ENCODE measurements around the gene MKRN2OS. TPM values are rescaled to one million over a fixed set of nuclear protein-coding genes. Genes with fewer than 3 reads are reported as not detected.

The MKRN2OS gene
- total RNA-seq, 1 donor from 2014 or later: 0.23 TPM

DNA sequence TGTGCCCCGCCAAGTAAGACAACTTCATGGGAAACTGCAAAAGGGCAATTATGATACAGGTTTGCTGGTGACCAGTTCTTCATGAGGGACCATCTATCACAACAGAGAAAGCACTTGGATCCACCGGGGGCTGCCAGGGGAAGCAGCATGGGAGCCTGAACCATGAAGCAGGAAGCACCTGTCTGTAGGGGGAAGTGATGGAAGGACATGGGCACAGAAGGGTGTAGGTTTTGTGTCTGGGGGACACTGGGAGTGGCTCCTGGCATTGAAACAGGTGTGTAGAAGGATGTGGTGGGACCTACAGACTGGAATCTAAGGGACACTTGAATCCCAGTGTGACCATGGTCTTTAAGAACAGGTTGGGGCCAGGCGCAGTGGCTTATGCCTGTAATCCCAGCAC lies 34.2 kb upstream of the MKRN2OS start:
- TF ChIP-seq, protein P1, sequence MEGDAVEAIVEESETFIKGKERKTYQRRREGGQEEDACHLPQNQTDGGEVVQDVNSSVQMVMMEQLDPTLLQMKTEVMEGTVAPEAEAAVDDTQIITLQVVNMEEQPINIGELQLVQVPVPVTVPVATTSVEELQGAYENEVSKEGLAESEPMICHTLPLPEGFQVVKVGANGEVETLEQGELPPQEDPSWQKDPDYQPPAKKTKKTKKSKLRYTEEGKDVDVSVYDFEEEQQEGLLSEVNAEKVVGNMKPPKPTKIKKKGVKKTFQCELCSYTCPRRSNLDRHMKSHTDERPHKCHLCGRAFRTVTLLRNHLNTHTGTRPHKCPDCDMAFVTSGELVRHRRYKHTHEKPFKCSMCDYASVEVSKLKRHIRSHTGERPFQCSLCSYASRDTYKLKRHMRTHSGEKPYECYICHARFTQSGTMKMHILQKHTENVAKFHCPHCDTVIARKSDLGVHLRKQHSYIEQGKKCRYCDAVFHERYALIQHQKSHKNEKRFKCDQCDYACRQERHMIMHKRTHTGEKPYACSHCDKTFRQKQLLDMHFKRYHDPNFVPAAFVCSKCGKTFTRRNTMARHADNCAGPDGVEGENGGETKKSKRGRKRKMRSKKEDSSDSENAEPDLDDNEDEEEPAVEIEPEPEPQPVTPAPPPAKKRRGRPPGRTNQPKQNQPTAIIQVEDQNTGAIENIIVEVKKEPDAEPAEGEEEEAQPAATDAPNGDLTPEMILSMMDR (conservative IDR thresholded peaks at IDR 0.05; ENCODE audit: low read depth, low read length): no peak
- no peak for DNase-seq (ENCODE audit: low read depth)
- H3K4me3 ChIP-seq (ENCODE audit: low read depth, low read length): no peak overlapping the region

DNA sequence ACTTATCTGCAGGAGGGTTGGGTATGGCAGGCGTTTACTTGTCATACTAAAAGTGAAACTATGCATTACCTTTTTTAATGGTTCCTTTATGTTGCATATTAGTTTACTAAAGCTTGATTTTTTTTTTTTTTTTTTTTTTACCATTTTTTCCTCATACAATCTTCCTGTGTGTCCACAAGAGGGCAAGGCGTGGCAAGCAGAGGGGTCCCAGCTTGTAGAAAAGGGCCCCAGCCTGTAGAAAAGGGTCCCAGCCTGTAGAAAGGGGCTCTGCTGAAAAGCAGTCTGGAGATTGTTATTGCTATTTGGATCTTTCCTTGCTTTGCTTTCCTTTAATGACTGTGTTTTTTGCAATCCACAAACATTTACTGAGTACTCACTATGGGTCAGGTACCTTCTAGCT lies 33.4 kb upstream of the MKRN2OS start:
- DNase-seq (ENCODE audit: low read depth): no peak
- no peak overlapping the region for H3K4me3 ChIP-seq (ENCODE audit: low read depth, low read length)
- TF ChIP-seq, protein P1 (conservative IDR thresholded peaks at IDR 0.05; ENCODE audit: low read depth, low read length): peak; percentile 25

DNA sequence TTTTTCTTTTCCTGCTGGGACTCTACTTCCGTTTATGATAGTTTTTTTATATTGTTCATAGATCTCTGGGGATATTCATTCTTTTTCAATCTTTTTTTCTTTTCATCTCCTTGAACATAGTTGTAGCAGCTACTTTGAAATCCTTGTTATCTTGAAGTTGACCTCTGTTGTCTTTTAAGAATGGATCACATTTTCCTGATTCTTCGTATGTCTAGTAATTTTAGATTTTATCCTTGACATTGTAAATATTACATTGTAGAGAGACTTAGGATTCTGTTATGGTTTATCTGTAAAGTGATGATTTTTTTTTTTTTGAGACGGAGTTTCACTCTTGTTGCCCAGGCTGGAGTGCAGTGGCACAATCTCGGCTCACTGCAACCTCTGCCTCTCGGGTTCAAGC lies 32.1 kb upstream of the MKRN2OS start:
- TF ChIP-seq, protein P1 (conservative IDR thresholded peaks at IDR 0.05; ENCODE audit: low read depth, low read length): no peak
- no peak for DNase-seq (ENCODE audit: low read depth)
- no peak overlapping the region for H3K4me3 ChIP-seq (ENCODE audit: low read depth, low read length)

DNA sequence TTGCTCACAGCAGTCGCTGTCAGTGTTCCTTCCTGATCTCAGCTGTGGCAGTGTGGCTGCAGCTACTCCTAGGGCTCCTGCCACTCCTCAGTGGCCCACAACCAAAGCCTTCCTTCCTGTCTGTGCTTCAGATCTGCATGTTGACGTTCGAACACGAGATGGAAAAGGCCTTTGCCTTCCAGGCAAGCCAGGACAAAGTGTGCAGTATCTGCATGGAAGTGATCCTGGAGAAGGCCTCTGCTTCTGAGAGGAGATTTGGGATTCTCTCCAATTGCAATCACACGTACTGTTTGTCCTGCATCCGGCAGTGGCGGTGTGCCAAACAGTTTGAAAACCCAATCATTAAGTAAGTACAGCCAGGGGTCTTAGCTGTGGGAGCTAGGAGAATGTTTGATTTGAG lies 29.4 kb upstream of the MKRN2OS start:
- TF ChIP-seq, protein P1 (conservative IDR thresholded peaks at IDR 0.05; ENCODE audit: low read depth, low read length): no peak

DNA sequence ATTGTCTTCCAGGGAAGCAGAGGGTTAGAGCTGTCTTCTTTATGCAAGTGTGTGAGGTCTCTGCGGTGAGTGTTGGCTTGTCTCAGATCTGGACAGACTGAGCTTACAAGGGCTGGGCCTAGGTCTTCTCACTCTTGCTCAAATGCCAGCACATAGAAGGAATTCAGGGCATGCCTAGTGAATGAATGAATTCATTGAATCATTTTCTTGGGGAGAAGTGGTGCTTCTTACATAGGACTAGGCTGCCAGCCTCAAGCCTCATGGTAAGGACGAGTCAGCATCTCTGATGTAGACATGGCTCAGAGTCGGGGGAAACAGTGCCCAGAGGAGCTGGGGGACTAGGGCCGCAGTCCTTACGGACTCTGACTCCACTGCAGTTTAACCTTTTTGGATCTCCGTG lies 28.8 kb upstream of the MKRN2OS start:
- no peak for DNase-seq (ENCODE audit: low read depth)
- H3K4me3 ChIP-seq (ENCODE audit: low read depth, low read length): no peak overlapping the region
- TF ChIP-seq, protein P1 (conservative IDR thresholded peaks at IDR 0.05; ENCODE audit: low read depth, low read length): no peak

More for the DNA sequence above, 29.4 kb upstream of the MKRN2OS start:
- H3K4me3 ChIP-seq (ENCODE audit: low read depth, low read length): no peak overlapping the region
- no peak for DNase-seq (ENCODE audit: low read depth)

DNA sequence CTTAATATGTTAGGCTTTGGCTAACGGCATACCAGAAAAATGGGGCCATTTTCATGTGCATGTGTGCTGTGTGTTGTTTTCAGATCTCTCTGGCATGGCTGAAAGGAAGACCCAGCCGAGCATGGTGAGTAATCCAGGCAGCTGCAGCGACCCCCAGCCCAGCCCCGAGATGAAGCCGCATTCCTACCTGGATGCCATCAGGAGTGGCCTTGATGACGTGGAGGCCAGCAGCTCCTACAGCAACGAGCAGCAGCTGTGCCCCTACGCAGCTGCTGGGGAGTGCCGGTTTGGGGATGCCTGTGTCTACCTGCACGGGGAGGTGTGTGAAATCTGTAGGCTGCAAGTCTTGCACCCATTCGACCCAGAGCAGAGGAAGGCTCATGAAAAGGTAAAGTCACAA lies 26.7 kb upstream of the MKRN2OS start:
- DNase-seq (ENCODE audit: low read depth): no peak
- TF ChIP-seq, protein P1 (conservative IDR thresholded peaks at IDR 0.05; ENCODE audit: low read depth, low read length): no peak
- no peak overlapping the region for H3K4me3 ChIP-seq (ENCODE audit: low read depth, low read length)

DNA sequence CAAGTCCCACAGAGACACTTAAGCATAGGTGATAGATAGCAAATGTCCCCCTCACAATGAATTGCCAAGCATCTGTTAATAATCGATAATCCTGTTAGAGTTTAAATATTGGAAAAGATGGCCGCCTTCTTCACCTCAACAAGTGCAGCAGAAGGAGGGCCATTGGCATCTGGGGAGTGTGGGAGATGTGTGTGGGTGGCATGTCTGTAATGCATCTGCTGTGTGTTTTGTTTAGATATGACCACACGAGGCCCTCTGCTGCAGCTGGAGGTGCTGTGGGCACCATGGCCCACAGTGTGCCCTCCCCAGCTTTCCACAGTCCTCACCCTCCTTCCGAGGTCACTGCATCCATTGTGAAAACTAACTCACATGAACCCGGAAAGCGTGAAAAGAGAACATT lies 24.5 kb upstream of the MKRN2OS start:
- TF ChIP-seq, protein P1 (conservative IDR thresholded peaks at IDR 0.05; ENCODE audit: low read depth, low read length): no peak
- H3K4me3 ChIP-seq (ENCODE audit: low read depth, low read length): no peak overlapping the region
- DNase-seq (ENCODE audit: low read depth): no peak
